T-helper 1 cell treated with Interleukin-12 subunit alpha and Interleukin-12 subunit beta and Interleukin-4 antibody, amounts not matched to agents 30 ng/mL and 1 ng/mL, for 36 hours (primary cell): ENCODE data around the gene MBD2. TPM values are rescaled to one million over a fixed set of nuclear protein-coding genes. Genes with fewer than 3 reads are reported as not detected.
"Not testable (repeated sequence)": the region's sequence is repeated elsewhere in the genome, so short reads cannot be mapped to it uniquely, and the experiment has no call there.

Source experiments
- intact Hi-C: fragments of 100-400 bp; cut with micrococcal nuclease; formaldehyde crosslinking; loops from one replicate; pipeline ENCODE4 v1.15.1; 2024
- total RNA-seq: library from RNA; stranded (reverse); gene quantifications from 2 replicates; pipeline ENCODE4 v1.2.3, GENCODE V29; 2022

MBD2 gene
- total RNA-seq, 1 donor from 2014 or later, result 140 TPM

DNA sequence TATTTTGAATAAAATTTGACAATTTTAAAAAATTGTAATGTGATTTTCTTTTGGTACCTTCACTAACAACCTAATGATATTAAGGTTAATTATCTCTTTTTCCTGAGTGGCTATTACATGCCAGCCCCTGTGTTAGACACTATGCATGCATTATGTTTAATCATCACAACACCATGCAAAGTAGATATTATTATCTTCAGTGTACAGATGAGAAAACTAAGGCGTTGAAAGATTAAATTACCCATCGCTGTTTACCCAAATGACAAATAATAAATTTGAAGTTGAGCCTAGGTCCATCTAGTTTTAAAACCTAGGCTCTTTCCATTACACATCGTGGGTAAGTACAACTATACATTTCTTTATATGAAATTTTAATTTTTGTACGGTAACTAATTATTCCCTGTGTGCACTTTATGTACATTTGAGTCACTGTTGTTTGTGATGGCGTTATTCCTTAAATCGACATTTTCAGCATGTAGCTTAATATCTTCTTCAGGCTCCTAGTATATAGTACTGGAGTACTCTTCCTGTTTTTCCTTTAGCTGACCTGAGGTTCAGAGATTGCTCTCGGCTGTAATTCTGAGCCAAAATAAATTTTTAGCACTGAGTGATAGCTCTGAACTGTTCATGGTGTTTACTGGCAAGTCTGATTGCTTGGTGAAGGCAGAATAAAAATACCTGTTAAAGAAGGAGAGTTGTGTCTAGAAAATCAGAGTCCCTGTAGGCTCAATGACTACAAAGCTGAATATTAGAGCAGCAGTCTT lies 13.9 kb upstream of the MBD2 start:
- intact Hi-C loops, result no loop called here

DNA sequence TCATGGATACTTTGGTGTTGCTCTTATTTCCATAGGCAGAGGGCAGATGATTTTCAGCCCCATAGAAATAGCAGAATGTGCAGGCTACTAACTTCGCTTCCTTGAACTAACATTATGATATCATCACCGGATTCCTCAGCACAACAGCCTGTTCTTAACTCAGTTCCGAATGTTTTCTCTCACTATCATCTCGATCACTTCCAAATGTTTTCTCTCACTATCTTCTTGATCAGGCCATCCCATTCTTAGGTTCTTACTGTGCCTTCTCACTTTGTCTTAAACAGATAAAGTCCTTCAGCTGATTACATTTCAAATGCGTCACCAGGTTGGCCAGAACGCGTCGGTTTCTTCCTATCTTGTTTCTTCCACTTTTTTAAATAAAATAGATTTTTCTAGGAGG lies 11.4 kb upstream of the MBD2 start:
- intact Hi-C loops, result no loop called here

DNA sequence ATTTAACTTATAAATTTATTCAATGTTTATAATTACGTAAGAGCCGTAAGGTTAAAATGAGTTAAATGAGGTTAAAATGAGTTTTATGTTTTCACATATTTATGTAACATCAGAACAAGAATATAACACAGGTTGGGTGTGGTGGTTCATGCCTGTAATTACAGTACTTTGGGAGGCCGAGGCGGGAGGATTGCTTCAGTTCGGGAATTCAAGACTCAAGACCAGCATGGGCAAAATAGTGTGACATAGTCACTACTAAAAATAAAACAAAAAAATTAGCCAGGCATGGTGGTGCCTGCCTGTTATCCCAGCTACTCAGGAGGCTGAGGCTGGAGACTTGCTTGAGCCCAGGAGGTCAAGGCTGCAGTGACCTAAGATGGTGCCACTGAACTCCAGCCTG lies 9.3 kb upstream of the MBD2 start:
- intact Hi-C loops, result no loop called here

DNA sequence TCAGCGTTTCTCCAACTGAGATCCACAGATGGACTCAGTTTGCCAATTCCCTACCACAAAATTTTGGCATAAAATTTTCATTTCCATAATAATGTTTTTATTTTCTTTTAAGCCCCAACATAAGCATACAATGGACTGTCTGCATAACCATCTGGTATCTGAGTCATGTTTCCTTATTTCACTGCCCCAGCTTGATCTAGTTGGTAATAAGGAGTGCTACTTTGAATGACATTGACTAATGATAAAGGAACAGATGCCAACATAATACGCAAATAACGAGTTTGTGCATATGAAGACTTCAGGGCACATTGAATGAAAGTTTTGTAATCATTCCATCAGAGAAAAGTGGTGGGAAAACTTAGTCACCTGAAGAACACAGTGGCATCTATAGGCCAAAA lies 8.8 kb upstream of the MBD2 start:
- intact Hi-C loops, result no loop called here

DNA sequence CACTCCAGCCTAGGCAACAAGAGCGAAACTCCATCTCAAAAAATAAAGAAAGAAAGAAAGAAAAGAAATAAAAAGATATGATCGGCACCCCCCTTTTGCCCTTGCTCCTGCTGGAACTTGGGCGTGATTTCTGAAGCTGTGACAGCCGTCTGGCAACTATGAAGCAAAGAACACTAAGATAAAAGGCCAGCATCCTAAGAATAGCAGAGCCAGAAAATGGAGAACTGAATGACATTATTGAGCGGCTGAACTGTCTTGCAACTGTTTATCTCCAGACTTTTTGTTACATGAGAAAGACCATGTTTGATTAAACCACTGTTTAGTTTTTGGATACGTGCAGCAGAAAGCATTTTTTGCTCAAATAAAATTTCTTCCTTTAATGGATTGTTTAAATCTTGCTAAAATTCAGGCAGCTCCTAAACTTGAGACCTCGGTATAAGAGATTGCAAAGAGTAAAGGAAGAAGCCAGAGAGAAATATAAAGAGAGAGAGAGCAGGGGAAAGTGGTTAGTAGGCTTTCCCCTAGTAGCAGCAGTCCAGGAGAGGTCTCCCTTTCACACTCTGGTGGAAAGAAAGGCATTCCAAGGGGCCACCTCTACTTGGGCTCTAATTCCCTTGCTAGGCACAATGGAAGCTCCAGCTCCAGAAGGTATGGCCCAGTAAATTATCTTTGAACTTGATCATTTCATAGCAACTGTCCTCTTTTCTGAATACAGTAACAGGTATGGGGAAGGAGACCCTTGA lies 8.2 kb upstream of the MBD2 start:
- intact Hi-C loops, result no loop called here

DNA sequence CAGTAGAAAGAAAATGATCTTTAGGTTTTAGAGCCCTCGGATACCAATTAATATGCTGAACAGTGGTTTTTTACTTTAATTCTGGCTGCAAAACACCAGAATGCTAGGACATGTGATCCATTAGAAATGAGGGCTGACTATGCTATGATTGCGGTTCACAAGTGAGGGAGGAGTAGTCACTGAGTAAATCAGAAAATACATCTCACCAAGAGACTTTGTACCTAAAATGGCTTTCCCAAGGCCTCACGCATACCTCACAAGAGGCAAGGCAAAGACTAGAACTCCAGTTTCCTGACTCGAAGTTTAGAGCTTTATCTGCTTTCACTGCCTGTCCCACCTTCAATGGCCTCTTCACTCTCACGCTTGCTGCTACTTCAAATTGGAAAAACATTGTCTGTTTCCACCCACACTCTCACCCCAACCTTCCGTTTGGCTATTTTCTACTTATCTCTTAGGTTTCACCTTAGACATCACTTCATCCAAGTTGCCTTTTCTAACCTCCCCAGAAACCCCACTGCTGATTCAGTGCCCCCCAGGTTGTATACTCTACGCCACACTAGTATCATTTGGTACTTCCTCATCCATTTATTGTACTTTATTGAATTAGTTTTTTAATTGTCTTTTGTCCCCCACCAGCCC lies 5.1 kb upstream of the MBD2 start:
- intact Hi-C loops, result loop anchor here (2.0 to 10.0 kb wide), 3 partner anchors 17 to 715 kb away; no protein-coding TSS in a partner anchor

DNA sequence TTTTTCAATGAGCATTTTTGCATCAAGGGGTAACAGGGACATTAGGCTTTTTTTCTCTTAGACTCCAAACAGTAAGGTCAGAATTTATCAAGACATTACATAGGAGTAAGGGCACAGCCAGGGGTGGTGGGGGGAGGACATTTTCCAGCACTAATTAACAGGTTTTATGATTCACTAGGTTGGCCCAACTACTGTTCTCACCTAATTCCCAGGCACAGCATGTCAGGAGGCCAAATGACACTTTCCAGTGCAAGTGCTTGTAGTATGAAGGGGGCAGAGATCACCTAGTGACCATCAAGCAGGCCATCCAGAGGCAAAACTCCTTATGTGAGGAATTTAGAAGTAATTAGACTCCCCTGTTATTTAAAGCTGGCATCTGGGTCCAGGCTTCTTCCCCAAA lies 3.9 kb upstream of the MBD2 start:
- intact Hi-C loops, result loop anchor here (2.0 to 10.0 kb wide), 3 partner anchors 18 to 716 kb away; no protein-coding TSS in a partner anchor

DNA sequence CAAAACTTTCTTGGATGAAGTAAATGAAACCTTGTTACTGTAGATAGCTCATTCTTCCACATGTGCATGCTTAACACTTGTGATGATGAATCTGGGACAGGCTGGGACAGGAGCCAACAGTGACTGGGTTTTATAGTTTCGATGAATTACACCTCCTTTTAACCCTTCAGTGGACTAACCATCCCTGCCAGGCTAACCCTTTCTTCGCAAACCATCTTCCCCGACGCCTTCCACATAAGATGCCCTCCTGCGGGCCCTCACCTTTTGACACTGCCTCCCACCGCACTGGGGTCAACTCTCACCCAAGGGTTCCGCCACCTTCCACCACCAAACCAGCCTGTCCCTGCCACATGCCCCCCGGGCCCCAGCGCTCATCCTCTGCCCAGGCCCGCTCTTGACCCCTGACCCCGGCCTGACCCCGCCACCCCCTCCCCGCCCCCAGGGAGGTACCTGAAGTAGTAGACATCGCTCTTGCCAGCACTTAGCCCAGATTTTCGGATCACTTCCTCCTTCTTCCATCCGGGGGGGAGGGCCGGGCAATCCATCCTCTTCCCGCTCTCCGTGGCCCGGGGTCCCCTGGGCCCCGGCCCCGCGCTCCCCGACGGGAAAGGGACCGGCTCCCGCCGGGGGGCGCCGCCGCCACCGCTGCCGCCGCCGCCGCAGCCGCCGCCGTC lies 764 bp downstream of the MBD2 start:
- intact Hi-C loops, result loop anchor here (1.0 to 10.0 kb wide), 14 partner anchors 13 to 1366 kb away; partner anchors contain the start of genes C18orf54, POLI and STARD6

DNA sequence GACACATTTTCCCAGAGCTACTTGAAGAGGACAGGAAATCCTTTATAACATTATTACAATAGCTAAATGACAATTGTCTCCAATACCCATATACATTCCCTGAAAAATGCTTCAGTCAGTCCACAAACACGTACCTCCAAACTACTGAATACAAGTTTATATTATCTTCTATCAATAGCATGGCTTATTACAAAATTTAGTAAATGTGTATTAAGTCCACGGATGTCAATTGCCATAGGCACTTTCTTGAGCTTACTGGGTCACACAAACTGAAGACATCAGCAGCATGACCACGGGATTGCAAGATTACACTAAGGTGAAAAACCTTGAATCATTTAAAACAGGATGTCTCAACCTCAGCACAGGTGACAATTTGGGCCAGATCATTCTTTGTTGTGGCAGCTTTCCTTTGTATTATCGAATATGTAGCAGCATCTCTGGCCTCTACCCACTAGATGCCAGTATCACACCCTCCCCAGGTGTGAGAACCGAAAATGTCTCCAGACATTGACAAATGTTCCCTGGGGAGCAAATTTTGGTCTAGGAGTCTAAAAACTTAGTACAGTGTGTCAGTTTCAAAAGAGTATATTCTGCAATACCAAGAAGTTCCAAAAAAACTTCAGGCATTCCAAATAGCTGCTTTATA lies 1.4 kb downstream of the MBD2 start:
- intact Hi-C loops, result loop anchor here (1.0 to 10.0 kb wide), 7 partner anchors 13 to 722 kb away; no protein-coding TSS in a partner anchor

DNA sequence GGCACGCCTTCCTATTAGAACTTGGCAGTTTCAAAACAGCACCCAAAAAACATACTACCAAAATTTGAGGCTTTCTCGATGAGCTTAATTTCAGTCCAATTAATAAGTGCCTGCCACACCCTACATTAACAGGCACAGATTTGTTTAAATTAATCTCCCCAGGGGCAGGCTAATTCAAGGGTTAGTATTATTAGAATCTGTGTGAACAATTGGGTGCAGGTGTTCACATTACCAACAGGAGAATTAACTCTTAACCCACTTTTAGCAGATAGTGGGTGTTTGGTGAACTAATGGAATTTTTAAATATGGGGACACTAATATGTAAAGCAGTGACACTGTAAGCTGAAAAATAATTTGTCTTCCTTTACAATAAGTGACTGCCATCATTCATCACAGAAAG lies 4.1 kb downstream of the MBD2 start:
- intact Hi-C loops, result loop anchor here (5.0 to 10.0 kb wide), 3 partner anchors 454 to 724 kb away; no protein-coding TSS in a partner anchor

DNA sequence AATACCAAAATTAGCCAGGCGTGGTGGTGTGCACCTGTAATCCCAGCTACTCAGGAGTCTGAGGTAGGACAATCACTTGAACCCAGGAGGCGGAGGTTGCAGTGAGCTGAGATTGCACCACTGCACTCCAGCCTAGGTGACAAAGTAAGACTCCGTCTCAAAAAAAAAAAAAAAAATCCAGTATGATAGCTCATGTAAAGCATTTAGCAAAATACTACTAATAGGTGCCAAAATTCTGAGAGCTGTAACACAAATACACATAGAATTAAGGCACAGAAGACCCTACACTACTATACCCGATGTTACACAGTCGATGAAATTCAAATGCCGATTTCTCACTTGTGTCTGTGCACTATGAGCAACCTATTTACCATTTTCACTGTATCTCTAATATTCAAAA lies 5.7 kb downstream of the MBD2 start:
- intact Hi-C loops, result not testable (repeated sequence)

DNA sequence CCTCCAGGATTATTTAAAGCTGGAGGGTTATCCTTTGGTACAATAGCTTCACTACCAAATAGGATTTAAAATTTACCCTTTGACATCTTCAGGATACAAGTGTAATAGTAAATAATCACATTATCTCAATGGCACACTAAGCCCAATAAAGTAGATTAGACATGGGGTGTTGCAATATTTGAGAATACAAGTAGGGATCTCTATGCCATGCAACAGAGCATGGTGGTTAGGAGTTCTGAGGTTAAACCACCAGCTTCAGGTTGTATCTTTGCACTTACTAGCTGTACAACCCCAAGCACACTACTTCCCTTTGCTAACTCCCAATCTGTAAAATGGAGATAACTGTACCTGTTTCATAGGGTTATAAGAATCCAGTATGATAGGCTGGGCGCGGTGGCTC lies 6.2 kb downstream of the MBD2 start:
- intact Hi-C loops, result no loop called here

DNA sequence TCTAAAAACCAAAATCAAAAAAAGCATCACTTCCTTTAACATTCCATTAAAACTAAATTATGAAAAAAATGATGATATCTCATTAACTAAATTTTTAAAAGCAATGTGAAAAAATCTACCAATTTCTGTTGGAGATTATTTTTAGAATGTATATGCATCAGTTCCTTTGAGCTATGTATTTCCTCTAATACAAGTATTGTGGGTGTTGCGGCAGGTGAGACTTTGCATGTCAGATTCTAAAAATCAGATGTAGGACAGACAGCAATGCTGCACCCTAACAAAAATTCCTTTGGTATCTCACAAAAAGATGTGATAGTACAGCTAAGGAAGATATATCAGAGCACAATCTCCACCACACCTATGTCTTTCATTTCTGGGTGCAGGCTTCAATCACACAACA lies 6.8 kb downstream of the MBD2 start:
- intact Hi-C loops, result no loop called here

DNA sequence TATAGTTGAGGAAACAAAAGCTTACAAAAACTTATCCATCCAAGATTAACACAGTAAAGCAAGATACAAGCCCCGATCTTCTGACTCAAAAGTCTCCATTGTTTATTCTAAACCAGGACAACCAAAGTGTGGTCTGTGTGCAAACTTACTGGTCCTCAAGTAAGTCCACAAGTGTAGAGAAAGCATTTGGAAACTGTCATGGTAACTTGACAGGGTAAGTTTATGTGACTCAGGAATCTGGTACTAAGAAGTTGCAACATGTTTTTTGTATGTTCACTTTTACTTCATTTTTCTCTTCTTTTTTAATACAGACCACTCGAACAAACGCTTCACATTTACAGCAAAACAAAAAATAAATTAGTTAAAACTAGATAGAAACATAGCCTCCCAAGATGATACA lies 9.4 kb downstream of the MBD2 start:
- intact Hi-C loops, result no loop called here

DNA sequence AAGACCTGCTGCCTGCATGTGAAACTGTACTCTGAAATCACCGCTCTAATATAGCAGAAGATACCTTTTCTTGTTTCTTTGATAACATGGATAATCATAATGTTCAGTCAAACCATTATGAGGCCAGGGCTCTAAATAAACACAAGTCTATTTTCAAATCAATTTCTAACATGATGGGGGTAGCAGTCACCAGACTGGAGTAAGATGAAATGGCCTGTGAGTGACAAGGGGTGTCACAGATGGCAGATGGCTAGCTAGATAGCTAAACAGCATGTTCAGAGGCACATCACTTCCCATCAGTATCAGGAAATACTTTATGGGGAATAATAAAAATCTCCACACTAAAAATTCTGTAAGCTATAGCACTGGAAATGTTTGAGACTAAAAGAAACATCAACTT lies 14.0 kb downstream of the MBD2 start:
- intact Hi-C loops, result loop anchor here (1.0 kb wide), 1 partner anchor 13 kb away; no protein-coding TSS in a partner anchor

DNA sequence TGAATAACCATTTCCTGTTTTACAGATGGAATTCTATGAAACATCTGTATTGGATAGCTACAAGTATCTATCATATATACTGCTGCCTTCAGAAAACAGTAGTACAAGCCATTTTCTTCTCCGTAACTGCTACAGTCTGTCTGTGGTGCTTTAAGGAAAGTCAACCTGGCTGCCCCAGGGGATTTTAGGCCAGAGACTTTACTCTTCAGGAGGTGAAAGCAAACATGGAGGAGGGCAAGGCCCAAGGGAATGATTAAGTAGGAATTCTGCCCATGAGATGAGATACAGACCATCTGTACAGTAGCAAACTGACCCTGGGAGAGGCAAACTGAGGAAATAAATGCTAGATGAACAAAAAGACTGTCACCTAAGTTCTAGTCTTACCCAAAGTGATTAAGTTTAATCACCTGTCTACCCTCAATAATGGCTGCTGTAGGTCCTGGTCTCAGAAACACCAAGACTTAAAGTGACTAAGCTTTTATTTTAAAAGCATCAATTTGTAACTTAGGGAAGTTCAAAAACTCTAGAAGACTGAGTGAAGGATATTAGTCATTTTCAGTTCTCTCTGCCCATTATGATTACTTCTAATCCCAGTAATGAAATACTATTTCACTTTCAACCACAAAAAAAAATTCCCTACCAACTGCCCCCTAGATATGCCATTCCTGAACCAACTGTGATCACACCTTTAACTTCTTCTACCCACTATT lies 14.8 kb downstream of the MBD2 start:
- intact Hi-C loops, result loop anchor here (1.0 kb wide), 1 partner anchor 14 kb away; no protein-coding TSS in a partner anchor

DNA sequence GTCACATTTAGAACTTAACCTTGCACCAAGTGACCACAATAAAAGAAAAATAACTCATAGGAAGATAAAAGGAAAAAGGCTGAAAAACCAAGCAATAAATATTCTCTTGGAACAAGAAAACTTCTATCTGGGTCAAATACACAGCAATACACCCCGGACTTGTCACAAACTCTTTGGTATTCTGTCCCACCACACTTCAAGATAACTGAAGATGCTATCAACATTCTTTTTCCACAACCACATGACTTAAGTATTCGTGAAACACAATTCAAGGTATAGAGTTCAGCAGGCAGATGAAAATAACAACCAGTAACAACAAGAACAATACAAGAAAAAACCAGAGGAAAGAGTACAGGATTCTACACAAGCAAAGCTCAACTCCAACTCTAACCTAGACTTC lies 18.0 kb downstream of the MBD2 start:
- intact Hi-C loops, result loop anchor here (2.0 kb wide), 1 partner anchor 22 kb away; no protein-coding TSS in a partner anchor

DNA sequence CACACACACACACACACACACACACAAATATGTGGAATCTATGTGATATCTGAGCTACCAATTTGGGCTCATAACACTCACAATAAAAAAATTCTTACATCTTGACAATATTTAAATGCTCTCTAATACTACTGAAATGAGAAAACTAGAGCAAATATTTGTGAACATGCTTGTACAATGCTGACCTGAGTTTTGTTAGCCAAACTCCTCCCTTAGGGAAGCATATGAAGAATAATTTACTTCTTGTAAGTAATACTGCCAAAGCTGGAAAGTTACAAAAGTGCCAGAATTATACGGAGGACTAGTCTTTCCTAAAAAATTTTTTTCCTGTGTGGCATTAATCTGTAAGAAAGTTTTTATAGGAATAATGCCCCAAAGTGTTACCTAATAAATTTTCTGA lies 18.5 kb downstream of the MBD2 start:
- intact Hi-C loops, result loop anchor here (2.0 kb wide), 1 partner anchor 21 kb away; no protein-coding TSS in a partner anchor

DNA sequence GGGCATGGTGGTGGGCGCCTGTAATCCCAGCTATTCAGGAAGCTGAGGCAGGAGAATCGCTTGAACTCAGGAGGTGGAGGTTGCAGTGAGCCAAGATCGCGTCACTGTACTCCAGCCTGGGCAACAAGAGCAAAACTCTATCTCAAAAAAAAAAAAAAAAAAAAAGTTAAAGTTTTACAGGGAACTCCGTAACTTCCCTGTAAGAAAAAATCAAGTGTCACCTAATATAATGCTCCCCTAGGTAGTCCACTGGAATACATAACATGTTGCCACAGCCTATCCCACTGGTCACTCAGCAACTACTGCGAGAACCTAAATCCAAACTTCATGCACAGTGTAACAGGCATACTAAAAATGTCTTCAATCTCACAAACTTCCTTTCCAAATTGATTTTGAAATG lies 19.0 kb downstream of the MBD2 start:
- intact Hi-C loops, result not testable (repeated sequence)

DNA sequence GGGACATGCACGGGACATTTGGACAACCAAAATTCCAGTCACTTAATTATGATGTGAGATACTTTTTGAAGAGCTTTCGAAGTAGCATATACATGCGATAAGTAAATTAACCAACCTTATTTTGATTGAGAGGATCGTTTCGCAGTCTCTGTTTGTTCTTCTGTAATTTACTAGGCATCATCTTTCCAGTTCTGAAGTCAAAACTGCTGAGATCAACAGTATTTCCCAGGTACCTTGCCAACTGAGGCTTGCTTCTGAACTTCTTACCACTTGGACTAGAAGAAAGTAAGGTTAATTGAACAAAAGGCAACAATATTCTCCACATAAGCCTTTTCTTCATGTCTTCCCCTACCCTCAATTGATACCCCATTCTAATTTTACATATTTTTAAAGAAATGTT lies 19.6 kb downstream of the MBD2 start:
- intact Hi-C loops, result no loop called here
